Right lobe of liver (tissue), 4 donors: ENCODE data around the gene MKRN1.

ENCODE experiments used
- CTCF ChIP-seq, 4 donors: fragments of 200-600 bp in 3 of 4; fragments of 450-650 bp in 1 of 4; IDR thresholded peaks; one replicate each; pipeline versions ENCODE4 v1.5.1 to v1.8.0; 2016 to 2022; ENCODE audit warnings: antibody characterized with exemption in 4 of 4, mild to moderate bottlenecking in 2 of 4
- POLR2A ChIP-seq: fragments of 450-650 bp; IDR thresholded peaks from one replicate; pipeline ENCODE4 v1.6.1; 2017; ENCODE audit warnings: antibody characterized with exemption, mild to moderate bottlenecking
- donor health status: DM: no; HTN: no; CAD: no.
- donor health status: DM: no; HTN: no; CAD: no.
- donor health status: DM: no; HTN: yes; CAD: no.

- no peak for TF ChIP-seq CTCF (IDR thresholded peaks at IDR 0.05)
- TF ChIP-seq POLR2A = no peak
These were observed 74.7 kb downstream of the MKRN1 start for GRCh38 chr7:140404565-140405065.
